Measurements from ENCODE around the gene MYO1F. TPM values are rescaled to one million over a fixed set of nuclear protein-coding genes. Genes with fewer than 3 reads are reported as not detected.

Gene MYO1F
- total and polyA plus RNA-seq, 12 donors, result 1.7 to 62.5 (median 19.4) TPM

DNA sequence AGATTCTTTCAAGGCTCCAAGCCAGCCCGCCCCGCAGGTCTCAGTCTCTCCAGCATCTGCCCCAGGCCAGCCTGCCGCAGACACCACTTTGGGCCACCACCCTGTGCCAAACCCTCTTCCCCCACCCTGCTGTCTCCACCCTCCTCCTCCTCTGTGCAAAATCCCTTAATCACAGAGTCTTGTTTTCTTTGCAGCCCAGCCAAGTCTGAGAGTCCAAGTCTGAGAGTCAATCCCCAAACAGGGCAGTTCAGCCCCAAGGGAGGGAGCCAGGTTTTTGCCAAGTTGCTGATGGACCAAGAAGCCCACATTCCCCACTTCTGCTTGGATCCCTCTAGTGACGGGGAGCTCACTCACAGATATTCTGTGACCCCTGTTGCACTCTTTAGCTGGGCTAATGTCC, 30.1 kb upstream of the MYO1F start:
- Histone ChIP-seq H3K4me3 (no peak overlapping the region), H3K27ac (peak overlapping the region in 1 of 5 donors; percentile 6), H3K27me3 (no peaks in the 10 kb centered on the region), H3K36me3 (replicated peaks in 1 of 2) (peaks cover 0 to 16% of the 10 kb centered on the region in 2 donors), H3K4me1 (replicated peaks in 1 of 2) (peaks cover 17 to 21% of the 10 kb centered on the region in 2 donors), H3K9me3 (replicated peaks in 1 of 3) (no peaks in the 10 kb centered on the region)
- 47 to 81% (median 67%) methylated on average over 4 of the region's 4 CpGs for WGBS, 4 donors
- intact Hi-C loops (cut with DNase I), result no loop called here
- TF ChIP-seq, protein P1, sequence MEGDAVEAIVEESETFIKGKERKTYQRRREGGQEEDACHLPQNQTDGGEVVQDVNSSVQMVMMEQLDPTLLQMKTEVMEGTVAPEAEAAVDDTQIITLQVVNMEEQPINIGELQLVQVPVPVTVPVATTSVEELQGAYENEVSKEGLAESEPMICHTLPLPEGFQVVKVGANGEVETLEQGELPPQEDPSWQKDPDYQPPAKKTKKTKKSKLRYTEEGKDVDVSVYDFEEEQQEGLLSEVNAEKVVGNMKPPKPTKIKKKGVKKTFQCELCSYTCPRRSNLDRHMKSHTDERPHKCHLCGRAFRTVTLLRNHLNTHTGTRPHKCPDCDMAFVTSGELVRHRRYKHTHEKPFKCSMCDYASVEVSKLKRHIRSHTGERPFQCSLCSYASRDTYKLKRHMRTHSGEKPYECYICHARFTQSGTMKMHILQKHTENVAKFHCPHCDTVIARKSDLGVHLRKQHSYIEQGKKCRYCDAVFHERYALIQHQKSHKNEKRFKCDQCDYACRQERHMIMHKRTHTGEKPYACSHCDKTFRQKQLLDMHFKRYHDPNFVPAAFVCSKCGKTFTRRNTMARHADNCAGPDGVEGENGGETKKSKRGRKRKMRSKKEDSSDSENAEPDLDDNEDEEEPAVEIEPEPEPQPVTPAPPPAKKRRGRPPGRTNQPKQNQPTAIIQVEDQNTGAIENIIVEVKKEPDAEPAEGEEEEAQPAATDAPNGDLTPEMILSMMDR (IDR thresholded peaks at IDR 0.05), result no peak
- TF ChIP-seq POLR2A (IDR thresholded peaks at IDR 0.05), result no peak
- peak in 5 of 7 donors; percentile 24 to 65 (median 43) for DNase-seq

DNA sequence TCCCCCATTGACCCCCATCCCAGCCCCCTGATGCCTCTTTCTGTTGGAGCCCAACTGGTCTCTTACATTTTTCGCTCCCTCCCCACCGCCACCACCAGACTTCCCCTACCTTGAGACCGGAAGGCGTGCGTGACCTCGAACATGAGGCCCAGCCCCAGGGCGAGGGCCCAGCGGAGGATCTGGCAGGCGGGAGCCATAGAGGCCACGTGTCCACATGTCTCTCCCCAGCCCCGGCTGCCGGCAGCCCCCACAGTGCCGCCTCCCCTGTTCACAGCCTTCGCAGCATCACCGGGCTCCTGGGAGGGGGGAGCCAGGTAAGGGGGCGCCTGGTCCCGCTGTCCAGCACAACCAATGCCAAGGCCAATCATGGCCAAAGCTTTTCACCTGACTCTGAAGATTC, 28.3 kb upstream of the MYO1F start:
- no peak for TF ChIP-seq POLR2A (IDR thresholded peaks at IDR 0.05)
- TF ChIP-seq, protein P1 (IDR thresholded peaks at IDR 0.05), result no peak
- no peak for DNase-seq
- Histone ChIP-seq H3K27me3 (no peaks in the 10 kb centered on the region), H3K36me3 (replicated peaks in 1 of 2) (peaks cover 0 to 30% of the 10 kb centered on the region in 2 donors), H3K4me1 (replicated peaks in 1 of 2) (peaks cover 10 to 11% of the 10 kb centered on the region in 2 donors), H3K4me3 (no peak overlapping the region), H3K9me3 (replicated peaks in 1 of 3) (no peaks in the 10 kb centered on the region), H3K27ac (no peak overlapping the region)
- 94 to 97% (median 95%) methylated on average over 15 to 17 of the region's 17 CpGs for WGBS, 4 donors
- intact Hi-C loops (cut with DNase I), result no loop called here

DNA sequence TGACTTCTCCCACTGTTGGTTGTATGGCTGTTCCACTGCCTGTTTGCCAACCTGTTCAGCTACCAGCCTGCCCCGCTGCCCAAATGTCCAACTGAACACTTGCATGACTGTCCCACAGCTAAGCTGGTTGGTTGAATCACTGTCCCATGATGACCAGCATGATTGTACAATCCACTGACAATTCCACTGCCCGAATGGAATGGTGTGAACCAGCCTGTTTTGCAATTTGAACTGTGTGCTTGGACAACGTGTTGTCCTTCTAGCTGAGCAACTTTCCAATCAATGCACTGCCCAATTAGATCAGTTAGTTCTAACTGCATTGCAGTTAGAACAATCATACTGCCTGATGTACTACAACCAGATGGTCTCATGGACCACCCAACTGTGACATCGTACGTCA, 24.6 kb upstream of the MYO1F start:
- H3K27ac ChIP-seq, result no peak overlapping the region
- TF ChIP-seq, protein P1 (IDR thresholded peaks at IDR 0.05), result no peak
- no peak for TF ChIP-seq POLR2A (IDR thresholded peaks at IDR 0.05)
- no peaks in the 10 kb centered on the region for H3K4me1 ChIP-seq (replicated peaks in 1 of 2)
- no peaks in the 10 kb centered on the region for H3K9me3 ChIP-seq (replicated peaks in 1 of 3)
- H3K36me3 ChIP-seq (replicated peaks in 1 of 2), result peaks cover 0 to 45% of the 10 kb centered on the region in 2 donors
- DNase-seq, result no peak
- WGBS, 4 donors, result 83 to 95% (median 93%) methylated on average over 5 of the region's 5 CpGs
- intact Hi-C loops (cut with DNase I), result no loop called here
- H3K4me3 ChIP-seq, result no peak overlapping the region
- no peaks in the 10 kb centered on the region for H3K27me3 ChIP-seq

DNA sequence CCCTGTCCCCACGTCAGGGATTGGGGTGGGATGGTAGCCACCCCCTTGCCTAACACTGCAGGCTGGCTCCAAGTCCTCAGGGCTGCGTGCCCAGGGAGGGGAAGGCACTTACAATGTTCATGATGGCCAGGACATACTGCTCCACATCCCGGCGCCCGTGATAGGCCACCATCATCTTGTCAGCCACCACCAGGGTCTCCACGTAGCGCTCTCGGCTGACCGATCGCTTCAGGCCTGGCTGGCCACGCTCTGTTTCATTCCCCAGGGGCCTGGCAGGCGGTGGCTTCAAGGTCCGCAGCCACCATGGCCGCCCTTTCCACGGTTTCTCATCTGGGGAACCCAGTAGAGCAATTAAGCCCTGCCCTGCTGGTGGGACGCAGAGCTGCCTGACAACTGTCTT, 23.6 kb upstream of the MYO1F start:
- DNase-seq, result no peak
- no peaks in the 10 kb centered on the region for H3K9me3 ChIP-seq (replicated peaks in 1 of 3)
- no peak for TF ChIP-seq POLR2A (IDR thresholded peaks at IDR 0.05)
- TF ChIP-seq, protein P1 (IDR thresholded peaks at IDR 0.05), result no peak
- no peak overlapping the region for H3K27ac ChIP-seq
- H3K36me3 ChIP-seq (replicated peaks in 1 of 2), result peaks cover 0 to 50% of the 10 kb centered on the region in 2 donors
- H3K4me3 ChIP-seq, result no peak overlapping the region
- H3K4me1 ChIP-seq (replicated peaks in 1 of 2), result no peaks in the 10 kb centered on the region
- intact Hi-C loops (cut with DNase I), result no loop called here
- H3K27me3 ChIP-seq, result no peaks in the 10 kb centered on the region
- 86 to 97% (median 96%) methylated on average over 4 to 16 of the region's 16 CpGs for WGBS, 4 donors
